ENCODE results near the gene LGR4. TPM values are rescaled to one million over a fixed set of nuclear protein-coding genes. Genes with fewer than 3 reads are reported as not detected.

The LGR4 gene
- total and polyA plus RNA-seq, 2 experiments from 2014 or later: 14.9 to 59.2 TPM

DNA sequence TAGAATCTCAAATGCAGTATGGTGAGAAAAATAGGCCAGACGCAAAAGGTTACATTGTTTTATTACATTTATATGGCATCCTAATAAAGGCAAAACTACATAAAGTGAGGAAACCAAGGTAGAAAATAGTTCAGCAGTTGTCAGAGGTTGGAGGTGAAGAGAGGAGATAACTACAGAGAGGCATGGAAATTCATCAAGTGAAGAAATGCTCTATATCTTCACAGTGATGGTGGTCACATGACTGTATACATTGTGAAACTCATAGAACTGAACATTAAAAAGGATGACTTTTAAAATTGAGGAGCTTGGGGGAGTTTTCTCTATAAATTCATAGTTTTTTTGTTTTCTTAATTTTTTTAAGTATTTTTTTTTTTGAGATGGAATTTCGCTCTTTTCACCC is 14.4 kb downstream of the LGR4 start:
- Histone ChIP-seq H4K20me1 (ENCODE audit: insufficient read depth) (no peaks in the 10 kb centered on the region), H3K4me3 (no peak overlapping the region), H3K27me3 (replicated peaks; ENCODE audit: insufficient read depth) (no peaks in the 10 kb centered on the region), H3K4me2 (ENCODE audit: unreplicated experiment) (no peak overlapping the region), H2AFZ (no peak overlapping the region), H3K9me2 (ENCODE audit: insufficient read depth) (no peaks in the 10 kb centered on the region), H3F3A (ENCODE audit: insufficient read depth) (peaks cover 29% of the 10 kb centered on the region), H3K4me1 (ENCODE audit: insufficient read depth) (peaks cover 37% of the 10 kb centered on the region), H3K27ac (no peak overlapping the region), H3K36me3 (ENCODE audit: low read depth) (no peaks in the 10 kb centered on the region), H3K79me2 (ENCODE audit: insufficient read depth) (peaks cover 98% of the 10 kb centered on the region), H3K9ac (no peak overlapping the region), H3K9me3 (ENCODE audit: low read depth) (no peaks in the 10 kb centered on the region)
- TF ChIP-seq EZH2 (IDR thresholded peaks at IDR 0.05; ENCODE audit: insufficient read depth, poor library complexity, severe bottlenecking) (no peak), EZH2phosphoT487 (IDR thresholded peaks at IDR 0.05; ENCODE audit: insufficient read depth, low read depth) (no peak)
- WGBS, 2 experiments (ENCODE audit: low coverage in 1 of 2, low lambda C conversion rate in 2 of 2, missing lambda C conversion rate in 2 of 2): 97 to 98% methylated on average over 2 of the region's 2 CpGs
- in situ Hi-C loops (cut with MboI): no loop called here
- DNase-seq: no peak

GRCh38 chr11:27456795-27457329 is 15.7 kb downstream of the LGR4 start:
- H3K4me1 ChIP-seq (ENCODE audit: insufficient read depth): peaks cover 31% of the 10 kb centered on the region
- peak overlapping the region; percentile 75 for H3K4me2 ChIP-seq (ENCODE audit: unreplicated experiment)
- no peaks in the 10 kb centered on the region for H3K27me3 ChIP-seq (replicated peaks; ENCODE audit: insufficient read depth)
- H3K36me3 ChIP-seq (ENCODE audit: low read depth): no peaks in the 10 kb centered on the region
- H3K27ac ChIP-seq: peak overlapping the region; percentile 70
- TF ChIP-seq EZH2phosphoT487 (IDR thresholded peaks at IDR 0.05; ENCODE audit: insufficient read depth, low read depth) (no peak), EZH2 (IDR thresholded peaks at IDR 0.05; ENCODE audit: insufficient read depth, poor library complexity, severe bottlenecking) (no peak)
- peaks cover 98% of the 10 kb centered on the region for H3K79me2 ChIP-seq (ENCODE audit: insufficient read depth)
- peak overlapping the region; percentile 49 for H3K4me3 ChIP-seq
- H4K20me1 ChIP-seq (ENCODE audit: insufficient read depth): no peaks in the 10 kb centered on the region
- peak overlapping the region; percentile 32 for H3K9ac ChIP-seq
- DNase-seq: no peak
- in situ Hi-C loops (cut with MboI): no loop called here
- H2AFZ ChIP-seq: peak overlapping the region; percentile 49
- H3K9me3 ChIP-seq (ENCODE audit: low read depth): no peaks in the 10 kb centered on the region
- no peaks in the 10 kb centered on the region for H3K9me2 ChIP-seq (ENCODE audit: insufficient read depth)
- H3F3A ChIP-seq (ENCODE audit: insufficient read depth): peaks cover 32% of the 10 kb centered on the region

- Histone ChIP-seq H3K27me3 (replicated peaks; ENCODE audit: insufficient read depth) (no peaks in the 10 kb centered on the region), H3K9ac (peak overlapping the region; percentile 32), H3K79me2 (ENCODE audit: insufficient read depth) (peaks cover 96% of the 10 kb centered on the region), H3F3A (ENCODE audit: insufficient read depth) (peaks cover 38% of the 10 kb centered on the region), H3K4me1 (ENCODE audit: insufficient read depth) (peaks cover 37% of the 10 kb centered on the region), H4K20me1 (ENCODE audit: insufficient read depth) (no peaks in the 10 kb centered on the region), H2AFZ (peak overlapping the region; percentile 49), H3K36me3 (ENCODE audit: low read depth) (no peaks in the 10 kb centered on the region), H3K9me2 (ENCODE audit: insufficient read depth) (no peaks in the 10 kb centered on the region), H3K4me2 (ENCODE audit: unreplicated experiment) (peak overlapping the region; percentile 75), H3K4me3 (peak overlapping the region; percentile 49), H3K27ac (peak overlapping the region; percentile 70), H3K9me3 (ENCODE audit: low read depth) (no peaks in the 10 kb centered on the region)
- no peak for TF ChIP-seq EZH2phosphoT487 (IDR thresholded peaks at IDR 0.05; ENCODE audit: insufficient read depth, low read depth)
- no peak for TF ChIP-seq EZH2 (IDR thresholded peaks at IDR 0.05; ENCODE audit: insufficient read depth, poor library complexity, severe bottlenecking)
- in situ Hi-C loops (cut with MboI): no loop called here
- 9 to 19% methylated on average over 2 of the region's 2 CpGs for WGBS, 2 experiments (ENCODE audit: low coverage in 1 of 2, low lambda C conversion rate in 2 of 2, missing lambda C conversion rate in 2 of 2)
- DNase-seq: peak; percentile 80
Measured at GRCh38 chr11:27456140-27456794, 16.3 kb downstream of the LGR4 start.

DNA sequence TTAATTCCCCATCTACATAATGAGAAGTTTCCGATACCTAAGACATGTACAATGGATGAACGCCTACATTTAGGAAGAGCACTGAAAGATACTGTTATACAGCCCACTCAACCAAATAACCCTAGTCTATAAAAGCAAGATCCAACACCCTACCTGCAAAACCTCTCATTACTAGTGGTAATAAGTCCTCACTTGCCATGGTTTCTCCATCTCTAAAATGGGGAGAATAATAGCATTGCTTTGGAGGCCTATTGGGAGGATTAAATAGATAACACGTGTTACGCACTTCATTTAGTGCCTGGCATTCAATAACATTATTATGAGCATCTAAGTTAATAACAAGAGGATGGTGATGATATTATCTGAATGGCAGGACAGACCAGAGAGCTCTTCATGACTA is 16.9 kb downstream of the LGR4 start:
- H2AFZ ChIP-seq: 0 out of 2 replicates have a peak overlapping the region, but pooled peaks have one; percentile 49
- peak overlapping the region; percentile 32 for H3K9ac ChIP-seq
- H3K27ac ChIP-seq: peak overlapping the region; percentile 70
- TF ChIP-seq EZH2phosphoT487 (IDR thresholded peaks at IDR 0.05; ENCODE audit: insufficient read depth, low read depth) (no peak), EZH2 (IDR thresholded peaks at IDR 0.05; ENCODE audit: insufficient read depth, poor library complexity, severe bottlenecking) (no peak)
- H3K4me1 ChIP-seq (ENCODE audit: insufficient read depth): peaks cover 43% of the 10 kb centered on the region
- H3K36me3 ChIP-seq (ENCODE audit: low read depth): no peaks in the 10 kb centered on the region
- H3K79me2 ChIP-seq (ENCODE audit: insufficient read depth): peaks cover 96% of the 10 kb centered on the region
- H3K4me3 ChIP-seq: peak overlapping the region; percentile 49
- peaks cover 44% of the 10 kb centered on the region for H3F3A ChIP-seq (ENCODE audit: insufficient read depth)
- H3K9me3 ChIP-seq (ENCODE audit: low read depth): no peaks in the 10 kb centered on the region
- H3K9me2 ChIP-seq (ENCODE audit: insufficient read depth): no peaks in the 10 kb centered on the region
- in situ Hi-C loops (cut with MboI): no loop called here
- H3K27me3 ChIP-seq (replicated peaks; ENCODE audit: insufficient read depth): no peaks in the 10 kb centered on the region
- no peaks in the 10 kb centered on the region for H4K20me1 ChIP-seq (ENCODE audit: insufficient read depth)
- 95 to 97% methylated on average over 4 of the region's 4 CpGs for WGBS, 2 experiments (ENCODE audit: low coverage in 1 of 2, low lambda C conversion rate in 2 of 2, missing lambda C conversion rate in 2 of 2)
- no peak for DNase-seq
- H3K4me2 ChIP-seq (ENCODE audit: unreplicated experiment): peak overlapping the region; percentile 75
